Activated T-helper 1 cell treated with anti-CD3 and anti-CD28 coated beads, Interleukin-2, amount 50 U/mL, for 16 hours (primary cell): ENCODE results near the gene ADAM10.

Experiments used
- DNase-seq, 2 donors: peaks; one replicate each; pipeline ENCODE4 v3.0.0-alpha.2; 2020; ENCODE audit warnings: low read depth in 1 of 2, low spot score in 1 of 2

The ADAM10 gene

GRCh38 chr15:58758141-58758540, 8.6 kb upstream of the ADAM10 start:
- DNase-seq: no peak

GRCh38 chr15:58755956-58756355, 6.4 kb upstream of the ADAM10 start:
- DNase-seq: no peak

- no peak for DNase-seq
Measured at GRCh38 chr15:58755350-58755749, 5.8 kb upstream of the ADAM10 start.

GRCh38 chr15:58752716-58753115, 3.2 kb upstream of the ADAM10 start:
- DNase-seq: no peak

GRCh38 chr15:58748852-58749531, 515 bp downstream of the ADAM10 start:
- peak in 1 of 2 donors; percentile 15 for DNase-seq

GRCh38 chr15:58748040-58748851, 1.3 kb downstream of the ADAM10 start:
- no peak for DNase-seq

GRCh38 chr15:58746174-58746573, 3.3 kb downstream of the ADAM10 start:
- no peak for DNase-seq

- no peak for DNase-seq
Measured at GRCh38 chr15:58742819-58743502, 6.5 kb downstream of the ADAM10 start.

- no peak for DNase-seq
Measured at GRCh38 chr15:58742022-58742813, 7.3 kb downstream of the ADAM10 start.

- no peak for DNase-seq
Measured at GRCh38 chr15:58741032-58741431, 8.5 kb downstream of the ADAM10 start.

GRCh38 chr15:58740436-58740835, 9.1 kb downstream of the ADAM10 start:
- DNase-seq: no peak

- DNase-seq: no peak
Measured at GRCh38 chr15:58738046-58738707, 11.3 kb downstream of the ADAM10 start.

GRCh38 chr15:58737298-58737697, 12.2 kb downstream of the ADAM10 start:
- DNase-seq: no peak

- DNase-seq: no peak
Measured at GRCh38 chr15:58736018-58736643, 13.4 kb downstream of the ADAM10 start.

GRCh38 chr15:58734859-58735258, 14.6 kb downstream of the ADAM10 start:
- DNase-seq: no peak

- no peak for DNase-seq
Measured at GRCh38 chr15:58732625-58733363, 16.7 kb downstream of the ADAM10 start.

GRCh38 chr15:58731756-58732535, 17.6 kb downstream of the ADAM10 start:
- DNase-seq: no peak

- DNase-seq: no peak
Measured at GRCh38 chr15:58726867-58727266, 22.6 kb downstream of the ADAM10 start.

- DNase-seq: no peak
Measured at GRCh38 chr15:58724466-58724865, 25.0 kb downstream of the ADAM10 start.
